ENCODE results near the gene EEF1G. TPM values are rescaled to one million over a fixed set of nuclear protein-coding genes. Genes with fewer than 3 reads are reported as not detected.
A peak's percentile ranks its signal among the peaks of the same experiment; 100 is the strongest.

Gene EEF1G
- total RNA-seq, 3 donors from 2014 or later (not counting 1 experiment from before 2014, with no cell fraction given): 628 to 754 (median 714) TPM

DNA sequence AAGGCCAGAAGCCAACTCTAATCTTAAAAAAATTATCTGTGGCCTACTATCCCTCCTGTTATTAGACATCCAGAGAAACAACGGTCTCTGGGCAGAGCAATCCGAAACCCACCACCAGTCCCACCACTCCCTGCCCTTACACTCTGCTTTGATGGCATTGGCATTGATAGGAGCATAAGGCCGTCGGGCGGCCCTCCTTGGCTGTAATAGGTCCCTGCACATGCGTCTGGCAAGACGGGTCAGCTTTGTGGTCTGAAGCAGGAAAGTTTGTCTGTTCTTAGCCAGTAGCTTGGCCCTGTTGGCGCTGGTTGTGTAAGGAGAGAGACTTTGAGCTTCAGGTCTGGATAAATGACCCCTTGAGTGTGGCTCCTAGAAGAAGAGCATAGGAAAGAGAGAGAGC lies 21.4 kb upstream of the EEF1G start:
- no peaks in the 10 kb centered on the region for H3K27me3 ChIP-seq (ENCODE audit: control insufficient read depth, insufficient read depth, low read length)
- no peaks in the 10 kb centered on the region for H3K9me3 ChIP-seq (ENCODE audit: control insufficient read depth, insufficient read depth, low read length)
- TF ChIP-seq, protein P1, sequence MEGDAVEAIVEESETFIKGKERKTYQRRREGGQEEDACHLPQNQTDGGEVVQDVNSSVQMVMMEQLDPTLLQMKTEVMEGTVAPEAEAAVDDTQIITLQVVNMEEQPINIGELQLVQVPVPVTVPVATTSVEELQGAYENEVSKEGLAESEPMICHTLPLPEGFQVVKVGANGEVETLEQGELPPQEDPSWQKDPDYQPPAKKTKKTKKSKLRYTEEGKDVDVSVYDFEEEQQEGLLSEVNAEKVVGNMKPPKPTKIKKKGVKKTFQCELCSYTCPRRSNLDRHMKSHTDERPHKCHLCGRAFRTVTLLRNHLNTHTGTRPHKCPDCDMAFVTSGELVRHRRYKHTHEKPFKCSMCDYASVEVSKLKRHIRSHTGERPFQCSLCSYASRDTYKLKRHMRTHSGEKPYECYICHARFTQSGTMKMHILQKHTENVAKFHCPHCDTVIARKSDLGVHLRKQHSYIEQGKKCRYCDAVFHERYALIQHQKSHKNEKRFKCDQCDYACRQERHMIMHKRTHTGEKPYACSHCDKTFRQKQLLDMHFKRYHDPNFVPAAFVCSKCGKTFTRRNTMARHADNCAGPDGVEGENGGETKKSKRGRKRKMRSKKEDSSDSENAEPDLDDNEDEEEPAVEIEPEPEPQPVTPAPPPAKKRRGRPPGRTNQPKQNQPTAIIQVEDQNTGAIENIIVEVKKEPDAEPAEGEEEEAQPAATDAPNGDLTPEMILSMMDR (IDR thresholded peaks at IDR 0.05): no peak
- H3K36me3 Mint-ChIP-seq: peaks cover 7% of the 10 kb centered on the region
- peaks cover 59 to 72% of the 10 kb centered on the region in 2 donors for H3K4me1 Mint-ChIP-seq
- H3K9me3 Mint-ChIP-seq: no peaks in the 10 kb centered on the region
- no peak overlapping the region for H3K27ac Mint-ChIP-seq
- DNase-seq (no peak), ATAC-seq (no peak)
- peaks cover 50% of the 10 kb centered on the region for H3K36me3 ChIP-seq (ENCODE audit: control insufficient read depth, insufficient read depth, low read length)
- no peak overlapping the region for H3K27ac ChIP-seq (ENCODE audit: low read length)
- no peak overlapping the region for H3K4me3 ChIP-seq (ENCODE audit: low read length)
- H3K27me3 Mint-ChIP-seq (ENCODE audit: low read depth in 2 of 2): no peaks in the 10 kb centered on the region
- intact Hi-C loops (cut with micrococcal nuclease): no loop called here
- peaks cover 52% of the 10 kb centered on the region for H3K4me1 ChIP-seq (ENCODE audit: control insufficient read depth, insufficient read depth, low read length)
- H3K4me3 Mint-ChIP-seq: no peak overlapping the region
- 95% methylated on average over 8 of the region's 8 CpGs for WGBS (ENCODE audit: insufficient coverage)

DNA sequence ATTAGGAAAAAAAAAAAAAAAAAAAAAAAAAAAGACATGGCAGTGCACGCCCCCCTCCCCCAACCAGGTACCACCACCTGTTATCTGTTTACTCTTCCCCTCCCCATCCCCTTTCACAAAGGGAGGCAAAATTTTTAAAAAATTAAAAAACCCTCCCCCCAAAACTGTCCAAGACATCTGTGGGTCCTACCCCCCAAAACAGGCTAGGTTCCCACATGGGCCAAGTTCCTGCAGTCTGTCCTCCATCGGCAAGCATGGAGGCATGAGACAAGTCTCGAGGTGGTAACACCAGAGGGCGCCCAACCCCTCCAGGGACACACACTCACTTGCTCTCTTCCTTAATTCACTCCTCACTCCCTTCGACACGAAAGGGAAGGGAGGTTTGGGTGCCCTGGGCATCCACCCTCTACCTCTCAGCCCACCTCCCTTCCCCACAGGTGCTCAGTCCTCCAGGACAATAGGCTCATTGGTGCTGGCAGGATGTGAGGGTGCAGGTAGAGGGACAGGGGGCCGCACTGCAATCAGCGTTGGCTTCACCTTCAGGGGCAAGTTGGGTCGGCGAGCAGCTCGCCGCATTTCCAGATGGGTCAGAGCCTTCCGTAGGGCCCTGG lies 19.8 kb upstream of the EEF1G start:
- H3K4me1 ChIP-seq (ENCODE audit: control insufficient read depth, insufficient read depth, low read length): peaks cover 37% of the 10 kb centered on the region
- DNase-seq (peak; percentile 69 to 89), ATAC-seq (peak in 1 of 3 donors; percentile 13)
- H3K4me3 Mint-ChIP-seq: peak overlapping the region; percentile 82
- no peak overlapping the region for H3K4me3 ChIP-seq (ENCODE audit: low read length)
- intact Hi-C loops (cut with micrococcal nuclease): loop anchor here (1.0 to 5.0 kb wide), 4 partner anchors 84 to 289 kb away; partner anchors contain the start of genes SLC3A2 and UBXN1
- peaks cover 51% of the 10 kb centered on the region for H3K36me3 ChIP-seq (ENCODE audit: control insufficient read depth, insufficient read depth, low read length)
- TF ChIP-seq, protein P1 (IDR thresholded peaks at IDR 0.05): peak; percentile 47
- no peaks in the 10 kb centered on the region for H3K27me3 ChIP-seq (ENCODE audit: control insufficient read depth, insufficient read depth, low read length)
- H3K36me3 Mint-ChIP-seq: peaks cover 7% of the 10 kb centered on the region
- peak overlapping the region; percentile 94 to 97 for H3K27ac Mint-ChIP-seq
- H3K27ac ChIP-seq (ENCODE audit: low read length): peak overlapping the region; percentile 6
- no peaks in the 10 kb centered on the region for H3K27me3 Mint-ChIP-seq (ENCODE audit: low read depth in 2 of 2)
- H3K4me1 Mint-ChIP-seq: peaks cover 43 to 56% of the 10 kb centered on the region in 2 donors
- H3K9me3 ChIP-seq (ENCODE audit: control insufficient read depth, insufficient read depth, low read length): no peaks in the 10 kb centered on the region
- 58% methylated on average over 13 of the region's 13 CpGs for WGBS (ENCODE audit: insufficient coverage)
- no peaks in the 10 kb centered on the region for H3K9me3 Mint-ChIP-seq

DNA sequence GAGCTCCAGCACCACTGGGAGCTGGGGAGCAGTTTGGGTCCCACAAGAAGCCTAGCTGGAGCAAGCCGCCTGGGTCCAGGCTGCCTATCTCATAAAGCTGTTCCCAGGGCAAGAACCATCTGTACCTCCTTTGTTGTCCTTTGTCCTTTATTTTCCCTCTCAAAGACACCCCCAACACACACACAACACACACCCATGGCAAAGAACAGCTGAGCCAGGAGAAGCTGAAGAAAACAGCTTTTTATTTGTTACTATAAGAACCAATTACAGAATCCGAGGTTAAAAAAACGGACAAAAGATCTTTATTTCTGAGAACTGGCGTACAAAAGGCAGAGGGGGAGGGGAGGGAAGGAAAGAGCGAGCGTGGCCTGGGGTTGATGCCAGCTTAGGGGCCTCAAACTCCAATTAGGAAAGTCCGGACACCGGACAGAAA lies 19.3 kb upstream of the EEF1G start:
- 79% methylated on average over 8 of the region's 8 CpGs for WGBS (ENCODE audit: insufficient coverage)
- DNase-seq: peak in 1 of 2 donors; percentile 13
- Histone ChIP-seq H3K27ac (ENCODE audit: low read length) (peak overlapping the region; percentile 90), H3K4me3 (ENCODE audit: low read length) (no peak overlapping the region), H3K4me1 (ENCODE audit: control insufficient read depth, insufficient read depth, low read length) (peaks cover 32% of the 10 kb centered on the region), H3K9me3 (ENCODE audit: control insufficient read depth, insufficient read depth, low read length) (no peaks in the 10 kb centered on the region), H3K36me3 (ENCODE audit: control insufficient read depth, insufficient read depth, low read length) (peaks cover 47% of the 10 kb centered on the region), H3K27me3 (ENCODE audit: control insufficient read depth, insufficient read depth, low read length) (no peaks in the 10 kb centered on the region)
- Mint-ChIP-seq H3K27ac (peak overlapping the region; percentile 94 to 97), H3K27me3 (ENCODE audit: low read depth in 2 of 2) (no peaks in the 10 kb centered on the region), H3K36me3 (peaks cover 7% of the 10 kb centered on the region), H3K4me1 (peaks cover 38 to 51% of the 10 kb centered on the region in 2 donors), H3K9me3 (no peaks in the 10 kb centered on the region), H3K4me3 (peak overlapping the region; percentile 57)
- intact Hi-C loops (cut with micrococcal nuclease): loop anchor here (1.0 to 5.0 kb wide), 4 partner anchors 84 to 289 kb away; partner anchors contain the start of genes SLC3A2 and UBXN1
- ATAC-seq: no peak
- TF ChIP-seq, protein P1 (IDR thresholded peaks at IDR 0.05): no peak

All from natural killer cell (primary cell).